ENCODE data around the gene USP6NL.
"Not testable (repeated sequence)": the region's sequence is repeated elsewhere in the genome, so short reads cannot be mapped to it uniquely, and the experiment has no call there.

Gene USP6NL

GRCh38 chr10:11638055-11638698, 26.7 kb upstream of the USP6NL start:
- H3K4me2 ChIP-seq (ENCODE audit: low read length) = no peak overlapping the region
- H3K4me1 ChIP-seq (ENCODE audit: control insufficient read depth, insufficient read depth, low read length) = no peaks in the 10 kb centered on the region
- H3K9ac ChIP-seq (ENCODE audit: low read depth, low read length) = no peak overlapping the region
- H3K9me3 ChIP-seq (replicated peaks; ENCODE audit: low read length) = no peaks in the 10 kb centered on the region
- no peak overlapping the region for H3K4me3 ChIP-seq (ENCODE audit: low read length)
- H3K36me3 ChIP-seq (ENCODE audit: insufficient read depth, low read length) = no peaks in the 10 kb centered on the region
- peaks cover 26% of the 10 kb centered on the region for H3K27me3 ChIP-seq (ENCODE audit: control insufficient read depth, insufficient read depth, low read length)

GRCh38 chr10:11636697-11637303, 25.4 kb upstream of the USP6NL start:
- peaks cover 23% of the 10 kb centered on the region for H3K27me3 ChIP-seq (ENCODE audit: control insufficient read depth, insufficient read depth, low read length)
- no peaks in the 10 kb centered on the region for H3K9me3 ChIP-seq (replicated peaks; ENCODE audit: low read length)
- H3K9ac ChIP-seq (ENCODE audit: low read depth, low read length) = no peak overlapping the region
- no peak overlapping the region for H3K4me2 ChIP-seq (ENCODE audit: low read length)
- no peaks in the 10 kb centered on the region for H3K4me1 ChIP-seq (ENCODE audit: control insufficient read depth, insufficient read depth, low read length)
- H3K36me3 ChIP-seq (ENCODE audit: insufficient read depth, low read length) = no peaks in the 10 kb centered on the region
- no peak overlapping the region for H3K4me3 ChIP-seq (ENCODE audit: low read length)

GRCh38 chr10:11631890-11632587, 20.6 kb upstream of the USP6NL start:
- H3K4me1 ChIP-seq (ENCODE audit: control insufficient read depth, insufficient read depth, low read length) = no peaks in the 10 kb centered on the region
- H3K4me2 ChIP-seq (ENCODE audit: low read length) = no peak overlapping the region
- no peak overlapping the region for H3K4me3 ChIP-seq (ENCODE audit: low read length)
- H3K9me3 ChIP-seq (replicated peaks; ENCODE audit: low read length) = no peaks in the 10 kb centered on the region
- no peak overlapping the region for H3K9ac ChIP-seq (ENCODE audit: low read depth, low read length)
- peaks cover 21% of the 10 kb centered on the region for H3K27me3 ChIP-seq (ENCODE audit: control insufficient read depth, insufficient read depth, low read length)
- H3K36me3 ChIP-seq (ENCODE audit: insufficient read depth, low read length) = no peaks in the 10 kb centered on the region

GRCh38 chr10:11631291-11631690, 19.8 kb upstream of the USP6NL start:
- Histone ChIP-seq H3K4me3 (ENCODE audit: low read length) (no peak overlapping the region), H3K4me1 (ENCODE audit: control insufficient read depth, insufficient read depth, low read length) (no peaks in the 10 kb centered on the region), H3K36me3 (ENCODE audit: insufficient read depth, low read length) (no peaks in the 10 kb centered on the region), H3K9ac (ENCODE audit: low read depth, low read length) (no peak overlapping the region), H3K4me2 (ENCODE audit: low read length) (no peak overlapping the region), H3K9me3 (replicated peaks; ENCODE audit: low read length) (no peaks in the 10 kb centered on the region), H3K27me3 (ENCODE audit: control insufficient read depth, insufficient read depth, low read length) (peaks cover 14% of the 10 kb centered on the region)

- Histone ChIP-seq H3K27me3 (ENCODE audit: control insufficient read depth, insufficient read depth, low read length) (peaks cover 16% of the 10 kb centered on the region), H3K4me1 (ENCODE audit: control insufficient read depth, insufficient read depth, low read length) (no peaks in the 10 kb centered on the region), H3K4me2 (ENCODE audit: low read length) (no peak overlapping the region)
Measured at GRCh38 chr10:11629731-11630130, 18.3 kb upstream of the USP6NL start.

GRCh38 chr10:11627941-11628340, 16.5 kb upstream of the USP6NL start:
- H3K9me3 ChIP-seq (replicated peaks; ENCODE audit: low read length); H3K36me3 ChIP-seq (ENCODE audit: insufficient read depth, low read length); H3K4me2 ChIP-seq (ENCODE audit: low read length); H3K9ac ChIP-seq (ENCODE audit: low read depth, low read length); H3K4me1 ChIP-seq (ENCODE audit: control insufficient read depth, insufficient read depth, low read length); H3K4me3 ChIP-seq (ENCODE audit: low read length): not testable (repeated sequence)
- H3K27me3 ChIP-seq (ENCODE audit: control insufficient read depth, insufficient read depth, low read length) = peaks cover 23% of the 10 kb centered on the region

More at GRCh38 chr10:11629731-11630130, 18.3 kb upstream of the USP6NL start:
- Histone ChIP-seq H3K9me3 (replicated peaks; ENCODE audit: low read length) (no peaks in the 10 kb centered on the region), H3K9ac (ENCODE audit: low read depth, low read length) (no peak overlapping the region), H3K4me3 (ENCODE audit: low read length) (no peak overlapping the region), H3K36me3 (ENCODE audit: insufficient read depth, low read length) (no peaks in the 10 kb centered on the region)

- Histone ChIP-seq H3K4me1 (ENCODE audit: control insufficient read depth, insufficient read depth, low read length) (no peaks in the 10 kb centered on the region), H3K36me3 (ENCODE audit: insufficient read depth, low read length) (no peaks in the 10 kb centered on the region), H3K4me3 (ENCODE audit: low read length) (no peak overlapping the region), H3K9ac (ENCODE audit: low read depth, low read length) (no peak overlapping the region), H3K4me2 (ENCODE audit: low read length) (no peak overlapping the region), H3K9me3 (replicated peaks; ENCODE audit: low read length) (no peaks in the 10 kb centered on the region), H3K27me3 (ENCODE audit: control insufficient read depth, insufficient read depth, low read length) (peaks cover 23% of the 10 kb centered on the region)
Measured at GRCh38 chr10:11626071-11626470, 14.6 kb upstream of the USP6NL start.

- H3K4me3 ChIP-seq (ENCODE audit: low read length) = no peak overlapping the region
- H3K4me1 ChIP-seq (ENCODE audit: control insufficient read depth, insufficient read depth, low read length) = no peaks in the 10 kb centered on the region
- no peak overlapping the region for H3K4me2 ChIP-seq (ENCODE audit: low read length)
- H3K27me3 ChIP-seq (ENCODE audit: control insufficient read depth, insufficient read depth, low read length) = peaks cover 23% of the 10 kb centered on the region
- no peaks in the 10 kb centered on the region for H3K9me3 ChIP-seq (replicated peaks; ENCODE audit: low read length)
- H3K9ac ChIP-seq (ENCODE audit: low read depth, low read length) = no peak overlapping the region
- H3K36me3 ChIP-seq (ENCODE audit: insufficient read depth, low read length) = no peaks in the 10 kb centered on the region
Measured at GRCh38 chr10:11625019-11625735, 13.7 kb upstream of the USP6NL start.

GRCh38 chr10:11617233-11617632, 5.8 kb upstream of the USP6NL start:
- no peak overlapping the region for H3K9ac ChIP-seq (ENCODE audit: low read depth, low read length)
- H3K36me3 ChIP-seq (ENCODE audit: insufficient read depth, low read length) = no peaks in the 10 kb centered on the region
- no peak overlapping the region for H3K4me3 ChIP-seq (ENCODE audit: low read length)
- peaks cover 8% of the 10 kb centered on the region for H3K27me3 ChIP-seq (ENCODE audit: control insufficient read depth, insufficient read depth, low read length)
- no peak overlapping the region for H3K4me2 ChIP-seq (ENCODE audit: low read length)
- no peaks in the 10 kb centered on the region for H3K9me3 ChIP-seq (replicated peaks; ENCODE audit: low read length)
- peaks cover 7% of the 10 kb centered on the region for H3K4me1 ChIP-seq (ENCODE audit: control insufficient read depth, insufficient read depth, low read length)

- Histone ChIP-seq H3K4me1 (ENCODE audit: control insufficient read depth, insufficient read depth, low read length) (peaks cover 13% of the 10 kb centered on the region), H3K9me3 (replicated peaks; ENCODE audit: low read length) (no peaks in the 10 kb centered on the region), H3K9ac (ENCODE audit: low read depth, low read length) (no peak overlapping the region), H3K4me2 (ENCODE audit: low read length) (no peak overlapping the region), H3K36me3 (ENCODE audit: insufficient read depth, low read length) (no peaks in the 10 kb centered on the region), H3K4me3 (ENCODE audit: low read length) (no peak overlapping the region), H3K27me3 (ENCODE audit: control insufficient read depth, insufficient read depth, low read length) (peaks cover 8% of the 10 kb centered on the region)
Measured at GRCh38 chr10:11616021-11616420, 4.6 kb upstream of the USP6NL start.

GRCh38 chr10:11615396-11615795, 3.9 kb upstream of the USP6NL start:
- Histone ChIP-seq H3K9me3 (replicated peaks; ENCODE audit: low read length) (no peaks in the 10 kb centered on the region), H3K4me1 (ENCODE audit: control insufficient read depth, insufficient read depth, low read length) (peaks cover 13% of the 10 kb centered on the region), H3K9ac (ENCODE audit: low read depth, low read length) (no peak overlapping the region), H3K4me3 (ENCODE audit: low read length) (no peak overlapping the region), H3K36me3 (ENCODE audit: insufficient read depth, low read length) (no peaks in the 10 kb centered on the region), H3K27me3 (ENCODE audit: control insufficient read depth, insufficient read depth, low read length) (peaks cover 8% of the 10 kb centered on the region), H3K4me2 (ENCODE audit: low read length) (no peak overlapping the region)
